Spleen (tissue), 3 donors: Measurements from ENCODE around the gene PKHD1.

Experiments
- POLR2A ChIP-seq, 3 donors: fragments of 450-650 bp; IDR thresholded peaks; one replicate each; pipeline ENCODE4 v1.5.1; 2017; ENCODE audit warnings: antibody characterized with exemption in 3 of 3, mild to moderate bottlenecking in 1 of 3
- POLR2AphosphoS5 ChIP-seq, 3 donors: sonication (generic); formaldehyde crosslinking; IDR thresholded peaks; one replicate each; pipeline ENCODE4 v1.5.1; 2017; ENCODE audit warnings: antibody characterized with exemption in 3 of 3

DNA sequence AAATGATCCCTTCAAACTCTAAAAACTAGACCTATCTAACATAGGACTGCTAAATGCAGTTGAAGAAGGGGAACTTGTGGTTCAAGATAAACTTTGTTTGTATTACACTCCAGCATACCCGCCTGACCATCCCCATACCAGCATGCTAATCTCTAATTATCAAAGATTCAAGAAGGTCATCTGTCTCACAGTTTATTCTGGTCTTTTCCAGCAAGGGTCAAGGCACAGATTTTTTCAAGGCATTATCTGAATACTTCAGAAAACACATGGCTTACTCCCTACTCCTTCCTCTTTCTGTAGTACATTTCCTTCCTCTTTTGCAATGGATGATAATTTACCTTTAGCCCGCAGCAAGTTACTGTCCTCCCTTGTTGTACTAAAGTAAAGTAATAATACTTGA is 174.1 kb downstream of the PKHD1 start:
- TF ChIP-seq POLR2AphosphoS5 (IDR thresholded peaks at IDR 0.05) (no peak), POLR2A (IDR thresholded peaks at IDR 0.05) (no peak)
